OCI-LY1 (cell line): ENCODE results near the gene ZBTB46.

Experiments used
- CTCF ChIP-seq: fragments of 200-600 bp; sonication (generic), shearing (Covaris generic); IDR thresholded peaks from 2 replicates; pipeline ENCODE4 v1.5.1; 2017; ENCODE audit warnings: mild to moderate bottlenecking, antibody characterized with exemption, low read length, moderate library complexity, mixed read lengths
- EZH2 ChIP-seq: fragments of 200-600 bp; sonication (generic), shearing (Covaris generic); IDR thresholded peaks from 2 replicates; pipeline ENCODE4 v1.8.0; 2017; ENCODE audit warnings: borderline replicate concordance, mixed run types, mild to moderate bottlenecking, antibody characterized with exemption, low read length, moderate library complexity, mixed read lengths

- no peak for TF ChIP-seq CTCF
- no peak for TF ChIP-seq EZH2
These were observed 2.1 kb downstream of the ZBTB46 start for GRCh38 chr20:63828951-63829350.
